Liver (tissue), 9 donors: Measurements from ENCODE around the gene TPCN1. TPM values are rescaled to one million over a fixed set of nuclear protein-coding genes. Genes with fewer than 3 reads are reported as not detected.

ENCODE experiments used
- DNase-seq: peaks from one replicate; pipeline ENCODE4 v3.0.0-alpha.2; 2017; ENCODE audit warnings: low spot score
- H3K27ac ChIP-seq, 2 donors: one replicate each; pipeline ENCODE4 v1.7.0; 2013; ENCODE audit warnings: inconsistent platforms in 2 of 2, low read length in 2 of 2, control low read depth in 1 of 2, low read depth in 1 of 2, mild to moderate bottlenecking in 1 of 2
- H3K27me3 ChIP-seq, 4 donors: one replicate each; pipeline versions ENCODE4 v1.6.1 to v1.7.0; 2013; ENCODE audit warnings: low read length in 3 of 4, inconsistent platforms in 1 of 4, mild to moderate bottlenecking in 1 of 4, moderate library complexity in 1 of 4; ENCODE audit not compliant: control insufficient read depth in 4 of 4, insufficient read depth in 4 of 4
- H3K36me3 ChIP-seq, 4 donors: one replicate each; pipeline versions ENCODE4 v1.6.1 to v1.7.0; 2013; ENCODE audit warnings: low read length in 3 of 4, mild to moderate bottlenecking in 3 of 4, low read depth in 1 of 4, moderate library complexity in 1 of 4; ENCODE audit not compliant: control insufficient read depth in 4 of 4, insufficient read depth in 3 of 4
- H3K4me1 ChIP-seq, 4 donors: one replicate each; pipeline versions ENCODE4 v1.6.1 to v1.7.0; 2013; ENCODE audit warnings: low read length in 3 of 4, mild to moderate bottlenecking in 3 of 4, moderate library complexity in 1 of 4; ENCODE audit not compliant: control insufficient read depth in 4 of 4, insufficient read depth in 4 of 4
- H3K4me3 ChIP-seq, 3 donors: one replicate each; pipeline versions ENCODE4 v1.6.1 to v1.7.0; 2013; ENCODE audit warnings: low read length in 3 of 3, control low read depth in 1 of 3, low read depth in 1 of 3, mild to moderate bottlenecking in 1 of 3
- H3K9ac ChIP-seq, 2 donors: one replicate each; pipeline ENCODE4 v1.7.0; 2013; ENCODE audit warnings: low read length in 2 of 2, mild to moderate bottlenecking in 2 of 2, moderate library complexity in 2 of 2, control low read depth in 1 of 2, low read depth in 1 of 2
- H3K9me3 ChIP-seq, 4 donors: one replicate each; pipeline versions ENCODE4 v1.6.1 to v1.7.0; 2013; ENCODE audit warnings: low read length in 3 of 4; ENCODE audit not compliant: control insufficient read depth in 4 of 4
- EGR1 ChIP-seq, 2 donors: IDR thresholded peaks; 2 replicates each; pipeline ENCODE4 v1.6.1; 2016 to 2018; ENCODE audit warnings: antibody characterized with exemption in 2 of 2, low read depth in 2 of 2
- FOXA1 ChIP-seq: IDR thresholded peaks from 2 replicates; pipeline ENCODE4 v1.6.1; 2016; ENCODE audit warnings: antibody characterized with exemption
- FOXA2 ChIP-seq: IDR thresholded peaks from 2 replicates; pipeline ENCODE4 v1.6.1; 2016; ENCODE audit warnings: antibody characterized with exemption
- GABPA ChIP-seq, 2 donors: IDR thresholded peaks in 1 of 2; conservative IDR thresholded peaks in 1 of 2; 2 replicates each; pipeline ENCODE4 v1.6.1; 2016; ENCODE audit warnings: antibody characterized with exemption in 2 of 2, mild to moderate bottlenecking in 1 of 2, moderate library complexity in 1 of 2
- HNF4A ChIP-seq, 2 donors: conservative IDR thresholded peaks; 2 replicates each; pipeline ENCODE4 v1.6.1; 2016; ENCODE audit warnings: antibody characterized with exemption in 2 of 2, mild to moderate bottlenecking in 2 of 2
- HNF4G ChIP-seq: IDR thresholded peaks from 2 replicates; pipeline ENCODE4 v1.6.1; 2016; ENCODE audit warnings: antibody characterized with exemption
- JUND ChIP-seq, 2 donors: IDR thresholded peaks; 2 replicates each; pipeline ENCODE4 v1.6.1; 2016; ENCODE audit warnings: antibody characterized with exemption in 2 of 2
- RAD21 ChIP-seq, 2 donors: IDR thresholded peaks; 2 replicates each; pipeline ENCODE4 v1.6.1; 2016; ENCODE audit warnings: antibody characterized with exemption in 2 of 2, mild to moderate bottlenecking in 2 of 2
- RXRA ChIP-seq, 2 donors: IDR thresholded peaks; 2 replicates each; pipeline ENCODE4 v1.6.1; 2017 to 2018; ENCODE audit warnings: antibody characterized with exemption in 2 of 2, mild to moderate bottlenecking in 1 of 2
- TAF1 ChIP-seq: conservative IDR thresholded peaks from 2 replicates; pipeline ENCODE4 v1.6.1; 2016; ENCODE audit warnings: antibody characterized with exemption, mild to moderate bottlenecking
- YY1 ChIP-seq: IDR thresholded peaks from 2 replicates; pipeline ENCODE4 v1.6.1; 2016; ENCODE audit warnings: antibody characterized with exemption, mild to moderate bottlenecking
- WGBS: extraction: QIAGEN DNeasy Blood & Tissue Kit; methylation state at CpG from one replicate; pipeline ENCODE4 v1.1.7; 2013; 5-methylcytosine and 5-hydroxymethylcytosine counted together
- polyA plus RNA-seq, 2 donors: library from polyadenylated mRNA; stranded (reverse) in 1 of 2; unstranded in 1 of 2; fragments of 200-250 nt in 1 of 2; fragments of >200 nt in 1 of 2; fragmentation: Nextera tagmentation in 1 of 2; extraction: Ambion mirVana in 1 of 2; gene quantifications; one replicate each; pipeline versions ENCODE4 v1.2.1 to v1.2.3, GENCODE V29; 2013 to 2015
- total RNA-seq, 2 donors: library from RNA; depleted of rRNA; stranded (reverse); fragments of >200 nt; gene quantifications; one replicate each; pipeline ENCODE4 v1.2.3, GENCODE V29; 2014
- TF ChIP-seq, protein P1 (sequence below): IDR thresholded peaks from 2 replicates; pipeline ENCODE4 v1.6.1; 2016; ENCODE audit warnings: antibody characterized with exemption
- TF ChIP-seq, protein P2 (sequence below): IDR thresholded peaks from 2 replicates; pipeline ENCODE4 v1.6.1; 2016; ENCODE audit warnings: antibody characterized with exemption
- TF ChIP-seq, protein P3 (sequence below): IDR thresholded peaks from 2 replicates; pipeline ENCODE4 v1.6.1; 2016; ENCODE audit warnings: antibody characterized with exemption, mild to moderate bottlenecking
- TF ChIP-seq, protein P4 (sequence below): IDR thresholded peaks from 2 replicates; pipeline ENCODE4 v1.6.1; 2016; ENCODE audit warnings: antibody characterized with exemption
- TF ChIP-seq, protein P5 (sequence below): fragments of 150-350 bp; IDR thresholded peaks from 2 replicates; pipeline ENCODE4 v1.5.1; 2017; ENCODE audit warnings: improper control_type of control experiment, low read depth, low read length; ENCODE audit not compliant: missing input control
- donor health status: healthy.
- donor health status: healthy.
- donor health status: healthy.
- donor health status: healthy.
- donor health status: healthy.

TPCN1 gene
- total and polyA plus RNA-seq, 4 donors, result 8.6 to 19.2 (median 13.7) TPM

DNA sequence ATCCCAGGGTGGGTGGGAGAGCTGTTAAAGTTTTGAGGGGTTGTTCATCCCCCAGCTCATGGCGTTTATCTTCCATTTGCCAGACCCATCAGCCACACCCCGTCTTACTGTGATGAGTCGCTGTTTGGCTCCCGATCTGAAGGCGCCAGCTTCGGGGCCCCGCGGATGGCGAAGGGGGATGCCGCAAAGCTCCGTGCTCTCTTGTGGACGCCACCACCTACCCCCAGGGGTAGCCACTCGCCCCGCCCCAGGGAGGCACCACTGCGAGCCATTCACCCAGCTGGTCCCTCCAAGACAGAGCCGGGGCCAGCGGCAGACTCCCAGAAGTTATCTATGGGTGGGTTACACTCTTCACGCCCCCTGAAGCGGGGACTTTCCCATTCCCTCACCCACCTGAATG lies 30.0 kb upstream of the TPCN1 start:
- Histone ChIP-seq H3K4me3 (no peak overlapping the region), H3K4me1 (peaks cover 3 to 18% (median 17%) of the 10 kb centered on the region in 4 donors), H3K27ac (no peak overlapping the region), H3K9ac (no peak overlapping the region), H3K36me3 (peaks cover 7 to 22% (median 11%) of the 10 kb centered on the region in 4 donors), H3K9me3 (no peaks in the 10 kb centered on the region), H3K27me3 (no peaks in the 10 kb centered on the region)
- TF ChIP-seq FOXA1 (no peak), EGR1 (IDR thresholded peaks at IDR 0.05; ENCODE audit: low read depth in 2 of 2) (no peak), YY1 (no peak), HNF4A (conservative IDR thresholded peaks at IDR 0.05) (no peak), FOXA2 (no peak), HNF4G (no peak)
- TF ChIP-seq, protein P1, sequence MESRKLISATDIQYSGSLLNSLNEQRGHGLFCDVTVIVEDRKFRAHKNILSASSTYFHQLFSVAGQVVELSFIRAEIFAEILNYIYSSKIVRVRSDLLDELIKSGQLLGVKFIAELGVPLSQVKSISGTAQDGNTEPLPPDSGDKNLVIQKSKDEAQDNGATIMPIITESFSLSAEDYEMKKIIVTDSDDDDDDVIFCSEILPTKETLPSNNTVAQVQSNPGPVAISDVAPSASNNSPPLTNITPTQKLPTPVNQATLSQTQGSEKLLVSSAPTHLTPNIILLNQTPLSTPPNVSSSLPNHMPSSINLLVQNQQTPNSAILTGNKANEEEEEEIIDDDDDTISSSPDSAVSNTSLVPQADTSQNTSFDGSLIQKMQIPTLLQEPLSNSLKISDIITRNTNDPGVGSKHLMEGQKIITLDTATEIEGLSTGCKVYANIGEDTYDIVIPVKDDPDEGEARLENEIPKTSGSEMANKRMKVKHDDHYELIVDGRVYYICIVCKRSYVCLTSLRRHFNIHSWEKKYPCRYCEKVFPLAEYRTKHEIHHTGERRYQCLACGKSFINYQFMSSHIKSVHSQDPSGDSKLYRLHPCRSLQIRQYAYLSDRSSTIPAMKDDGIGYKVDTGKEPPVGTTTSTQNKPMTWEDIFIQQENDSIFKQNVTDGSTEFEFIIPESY, result no peak
- TF ChIP-seq, protein P2, sequence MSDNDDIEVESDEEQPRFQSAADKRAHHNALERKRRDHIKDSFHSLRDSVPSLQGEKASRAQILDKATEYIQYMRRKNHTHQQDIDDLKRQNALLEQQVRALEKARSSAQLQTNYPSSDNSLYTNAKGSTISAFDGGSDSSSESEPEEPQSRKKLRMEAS, result no peak
- peak; percentile 76 for DNase-seq
- 97% methylated on average over 19 of the region's 19 CpGs for WGBS

DNA sequence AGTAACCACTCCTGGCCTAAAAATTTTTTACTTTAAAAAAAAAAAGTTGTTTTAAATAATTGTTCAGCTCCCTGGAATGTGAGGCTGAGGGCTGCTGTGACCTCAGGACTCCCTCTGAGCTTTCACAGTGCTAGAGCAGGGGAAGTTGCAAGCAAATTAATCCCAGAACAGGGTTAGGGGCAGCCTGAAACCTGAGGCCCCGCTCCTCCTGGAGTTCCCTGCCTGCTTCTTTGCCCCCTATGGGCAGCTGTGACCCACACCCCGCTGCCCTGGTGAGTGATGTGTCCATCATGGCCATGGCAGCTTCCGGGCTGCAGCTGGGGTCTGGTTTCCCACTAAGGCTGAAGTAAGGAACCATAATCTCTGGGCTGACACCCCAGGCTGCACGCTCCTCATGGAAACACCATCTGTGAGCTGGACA lies 26.3 kb upstream of the TPCN1 start:
- Histone ChIP-seq H3K27ac (no peak overlapping the region), H3K9ac (no peak overlapping the region), H3K9me3 (no peaks in the 10 kb centered on the region), H3K4me1 (peaks cover 0 to 5% (median 2%) of the 10 kb centered on the region in 4 donors), H3K4me3 (no peak overlapping the region), H3K27me3 (no peaks in the 10 kb centered on the region), H3K36me3 (peaks cover 7 to 22% (median 11%) of the 10 kb centered on the region in 4 donors)
- DNase-seq, result no peak
- TF ChIP-seq YY1, result no peak
- TF ChIP-seq TAF1, result no peak
- WGBS, result 88% methylated on average over 4 of the region's 4 CpGs

DNA sequence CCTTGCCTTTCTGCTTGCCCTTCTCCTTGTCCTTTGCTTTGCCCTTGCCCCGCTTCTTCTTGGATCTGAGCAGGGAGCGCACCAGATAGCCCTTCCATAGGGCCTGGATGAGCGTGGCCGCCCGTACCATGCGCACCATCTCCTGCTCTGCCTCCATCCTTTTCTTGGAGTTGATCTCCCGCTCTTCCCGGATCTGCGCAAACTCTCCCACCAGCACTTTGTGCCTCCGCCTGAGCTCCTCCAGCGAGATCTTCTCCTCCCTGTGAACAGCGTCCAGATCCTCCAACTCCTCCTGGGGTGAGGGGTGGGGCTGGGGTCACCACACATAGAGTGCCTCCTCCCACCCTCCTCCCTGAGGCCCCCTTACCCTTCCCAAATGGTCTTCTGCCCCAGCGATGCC lies 25.7 kb upstream of the TPCN1 start:
- Histone ChIP-seq H3K27me3 (no peaks in the 10 kb centered on the region), H3K9me3 (no peaks in the 10 kb centered on the region), H3K4me1 (peaks cover 0 to 5% (median 2%) of the 10 kb centered on the region in 4 donors), H3K4me3 (no peak overlapping the region), H3K36me3 (peaks cover 7 to 20% (median 9%) of the 10 kb centered on the region in 4 donors), H3K27ac (no peak overlapping the region), H3K9ac (no peak overlapping the region)
- TF ChIP-seq, protein P3, sequence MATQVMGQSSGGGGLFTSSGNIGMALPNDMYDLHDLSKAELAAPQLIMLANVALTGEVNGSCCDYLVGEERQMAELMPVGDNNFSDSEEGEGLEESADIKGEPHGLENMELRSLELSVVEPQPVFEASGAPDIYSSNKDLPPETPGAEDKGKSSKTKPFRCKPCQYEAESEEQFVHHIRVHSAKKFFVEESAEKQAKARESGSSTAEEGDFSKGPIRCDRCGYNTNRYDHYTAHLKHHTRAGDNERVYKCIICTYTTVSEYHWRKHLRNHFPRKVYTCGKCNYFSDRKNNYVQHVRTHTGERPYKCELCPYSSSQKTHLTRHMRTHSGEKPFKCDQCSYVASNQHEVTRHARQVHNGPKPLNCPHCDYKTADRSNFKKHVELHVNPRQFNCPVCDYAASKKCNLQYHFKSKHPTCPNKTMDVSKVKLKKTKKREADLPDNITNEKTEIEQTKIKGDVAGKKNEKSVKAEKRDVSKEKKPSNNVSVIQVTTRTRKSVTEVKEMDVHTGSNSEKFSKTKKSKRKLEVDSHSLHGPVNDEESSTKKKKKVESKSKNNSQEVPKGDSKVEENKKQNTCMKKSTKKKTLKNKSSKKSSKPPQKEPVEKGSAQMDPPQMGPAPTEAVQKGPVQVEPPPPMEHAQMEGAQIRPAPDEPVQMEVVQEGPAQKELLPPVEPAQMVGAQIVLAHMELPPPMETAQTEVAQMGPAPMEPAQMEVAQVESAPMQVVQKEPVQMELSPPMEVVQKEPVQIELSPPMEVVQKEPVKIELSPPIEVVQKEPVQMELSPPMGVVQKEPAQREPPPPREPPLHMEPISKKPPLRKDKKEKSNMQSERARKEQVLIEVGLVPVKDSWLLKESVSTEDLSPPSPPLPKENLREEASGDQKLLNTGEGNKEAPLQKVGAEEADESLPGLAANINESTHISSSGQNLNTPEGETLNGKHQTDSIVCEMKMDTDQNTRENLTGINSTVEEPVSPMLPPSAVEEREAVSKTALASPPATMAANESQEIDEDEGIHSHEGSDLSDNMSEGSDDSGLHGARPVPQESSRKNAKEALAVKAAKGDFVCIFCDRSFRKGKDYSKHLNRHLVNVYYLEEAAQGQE, result no peak
- TF ChIP-seq RAD21 (IDR thresholded peaks at IDR 0.05), result no peak
- TF ChIP-seq JUND (IDR thresholded peaks at IDR 0.05), result no peak
- TF ChIP-seq, protein P4, sequence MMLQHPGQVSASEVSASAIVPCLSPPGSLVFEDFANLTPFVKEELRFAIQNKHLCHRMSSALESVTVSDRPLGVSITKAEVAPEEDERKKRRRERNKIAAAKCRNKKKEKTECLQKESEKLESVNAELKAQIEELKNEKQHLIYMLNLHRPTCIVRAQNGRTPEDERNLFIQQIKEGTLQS, result no peak
- TF ChIP-seq, protein P5, sequence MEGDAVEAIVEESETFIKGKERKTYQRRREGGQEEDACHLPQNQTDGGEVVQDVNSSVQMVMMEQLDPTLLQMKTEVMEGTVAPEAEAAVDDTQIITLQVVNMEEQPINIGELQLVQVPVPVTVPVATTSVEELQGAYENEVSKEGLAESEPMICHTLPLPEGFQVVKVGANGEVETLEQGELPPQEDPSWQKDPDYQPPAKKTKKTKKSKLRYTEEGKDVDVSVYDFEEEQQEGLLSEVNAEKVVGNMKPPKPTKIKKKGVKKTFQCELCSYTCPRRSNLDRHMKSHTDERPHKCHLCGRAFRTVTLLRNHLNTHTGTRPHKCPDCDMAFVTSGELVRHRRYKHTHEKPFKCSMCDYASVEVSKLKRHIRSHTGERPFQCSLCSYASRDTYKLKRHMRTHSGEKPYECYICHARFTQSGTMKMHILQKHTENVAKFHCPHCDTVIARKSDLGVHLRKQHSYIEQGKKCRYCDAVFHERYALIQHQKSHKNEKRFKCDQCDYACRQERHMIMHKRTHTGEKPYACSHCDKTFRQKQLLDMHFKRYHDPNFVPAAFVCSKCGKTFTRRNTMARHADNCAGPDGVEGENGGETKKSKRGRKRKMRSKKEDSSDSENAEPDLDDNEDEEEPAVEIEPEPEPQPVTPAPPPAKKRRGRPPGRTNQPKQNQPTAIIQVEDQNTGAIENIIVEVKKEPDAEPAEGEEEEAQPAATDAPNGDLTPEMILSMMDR, result no peak
- TF ChIP-seq FOXA1, result no peak
- TF ChIP-seq RXRA (IDR thresholded peaks at IDR 0.05), result no peak
- TF ChIP-seq GABPA (IDR thresholded peaks at IDR 0.05 in 1 of 2, conservative IDR thresholded peaks at IDR 0.05 in 1 of 2), result no peak
- TF ChIP-seq EGR1 (IDR thresholded peaks at IDR 0.05; ENCODE audit: low read depth in 2 of 2), result no peak
- WGBS, result 96% methylated on average over 13 of the region's 13 CpGs
- DNase-seq, result no peak
